Islet precursor cell (in vitro differentiated cells): ENCODE measurements around the gene PPFIBP1.

Experiments
- DNase-seq: peaks from one replicate; pipeline ENCODE4 v3.0.0-alpha.2; 2018

The PPFIBP1 gene

GRCh38 chr12:27523642-27524493 is at the start of gene PPFIBP1:
Gene PPFIBP1 (plus strand): TSS chr12:27524206. CDS start chr12:27633397, 109,191 bp downstream.
- DNase-seq, result peak; percentile 100

GRCh38 chr12:27474344-27474743 is 49.7 kb upstream of the PPFIBP1 start:
- DNase-seq, result peak; percentile 87

DNA sequence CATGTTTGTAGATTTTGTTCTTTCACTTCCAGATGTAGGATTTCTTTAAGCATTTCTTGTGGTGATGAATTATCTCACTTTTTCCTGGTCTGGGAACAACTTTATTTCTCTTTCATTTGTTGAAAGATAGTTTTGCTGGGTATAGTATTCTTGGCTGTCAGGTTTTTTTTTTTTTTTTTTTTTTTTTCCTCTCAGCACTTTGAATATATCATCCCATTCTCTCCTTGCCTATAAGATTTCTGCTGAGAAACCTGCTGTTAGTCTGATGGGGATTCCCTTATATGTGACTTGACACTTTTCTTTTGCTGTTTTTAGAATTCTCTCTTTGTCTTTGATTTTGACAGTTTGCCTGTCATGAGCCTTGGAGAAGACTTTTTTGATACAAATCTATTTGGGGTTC is 47.0 kb upstream of the PPFIBP1 start:
- no peak for DNase-seq

GRCh38 chr12:27478949-27479348 is 45.1 kb upstream of the PPFIBP1 start:
- DNase-seq, result no peak

GRCh38 chr12:27480016-27480415 is 44.0 kb upstream of the PPFIBP1 start:
- no peak for DNase-seq

- DNase-seq, result no peak
Measured at GRCh38 chr12:27486961-27487360, 37.0 kb upstream of the PPFIBP1 start.

- no peak for DNase-seq
Measured at GRCh38 chr12:27488479-27488878, 35.5 kb upstream of the PPFIBP1 start.

DNA sequence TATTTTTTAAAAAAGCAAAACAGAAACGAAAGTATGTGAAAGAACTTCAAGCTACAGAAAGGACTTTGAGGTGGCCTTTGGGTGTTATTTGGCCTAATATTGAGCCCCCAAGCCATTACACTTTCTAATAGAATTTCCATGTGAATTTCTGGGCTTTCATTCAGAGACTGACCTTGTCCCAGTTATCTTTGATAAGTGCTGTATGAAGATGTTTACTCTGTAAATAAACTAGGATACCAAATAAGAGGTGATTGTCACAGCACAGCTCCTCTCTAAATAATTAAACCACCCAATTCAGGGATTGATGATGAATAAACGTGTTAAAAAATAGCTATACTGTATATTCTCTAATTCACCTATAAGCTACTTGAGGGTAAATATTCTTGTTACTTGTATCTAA is 32.8 kb upstream of the PPFIBP1 start:
- DNase-seq, result no peak

- peak; percentile 88 for DNase-seq
Measured at GRCh38 chr12:27493260-27493940, 30.6 kb upstream of the PPFIBP1 start.

DNA sequence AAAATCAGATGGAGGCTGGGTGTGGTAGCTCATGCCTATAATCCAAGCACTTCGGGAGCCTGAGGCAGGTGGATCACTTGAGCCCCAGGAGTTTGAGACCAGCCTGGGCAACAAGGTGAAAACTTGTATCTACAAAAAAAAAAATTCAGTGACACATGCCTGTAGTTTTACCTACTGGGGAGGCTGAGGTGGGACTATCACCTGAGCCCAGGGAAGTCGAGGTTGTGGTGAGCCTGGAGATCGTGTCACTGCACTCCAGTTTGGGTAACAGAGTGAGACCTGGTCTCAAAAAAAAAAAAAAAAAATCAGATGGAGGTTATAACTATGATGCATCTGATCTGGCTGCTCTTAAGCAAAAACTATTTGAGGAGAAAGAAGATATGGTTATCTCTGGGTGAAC is 26.6 kb upstream of the PPFIBP1 start:
- DNase-seq, result no peak

- DNase-seq, result no peak
Measured at GRCh38 chr12:27498149-27498548, 25.9 kb upstream of the PPFIBP1 start.

DNA sequence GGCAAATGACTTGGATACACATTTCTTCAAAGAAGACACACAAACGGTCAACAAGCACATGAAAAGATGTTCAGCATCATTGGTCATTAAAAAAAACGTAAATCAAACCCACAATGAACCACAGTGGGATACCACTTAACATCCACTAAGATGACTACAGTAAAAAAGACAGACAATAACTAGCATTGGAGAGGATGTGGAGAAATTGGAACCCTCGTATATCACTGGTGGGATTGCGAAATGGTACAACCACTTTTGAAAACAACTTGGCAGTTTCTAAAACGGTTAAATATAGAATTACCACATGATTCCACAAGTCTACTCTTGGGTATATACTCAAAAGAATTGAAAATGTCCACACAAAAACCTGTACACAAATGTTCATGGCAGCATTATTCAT is 25.2 kb upstream of the PPFIBP1 start:
- no peak for DNase-seq

DNA sequence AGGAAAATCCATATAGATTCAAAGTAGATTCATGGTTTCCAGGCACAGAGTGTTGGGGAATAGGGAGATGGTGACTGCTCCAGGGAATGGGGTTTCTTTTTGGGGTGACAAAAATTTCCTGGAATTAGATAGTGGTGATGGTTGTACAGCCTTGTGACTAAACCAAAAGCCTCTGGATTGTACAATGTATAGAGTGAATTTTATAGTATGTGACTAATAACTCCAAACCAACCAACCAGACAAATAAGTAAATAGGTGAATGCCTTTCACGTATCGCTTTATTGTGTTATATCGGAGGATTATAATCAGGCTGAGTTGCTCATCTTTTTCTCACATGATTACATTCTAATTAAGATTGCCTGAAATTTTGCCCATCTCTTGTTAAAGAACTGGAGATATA is 24.6 kb upstream of the PPFIBP1 start:
- DNase-seq, result no peak

- DNase-seq, result no peak
Measured at GRCh38 chr12:27500546-27500945, 23.5 kb upstream of the PPFIBP1 start.

GRCh38 chr12:27502021-27502435 is 22.0 kb upstream of the PPFIBP1 start:
- no peak for DNase-seq

- no peak for DNase-seq
Measured at GRCh38 chr12:27504507-27504906, 19.5 kb upstream of the PPFIBP1 start.

DNA sequence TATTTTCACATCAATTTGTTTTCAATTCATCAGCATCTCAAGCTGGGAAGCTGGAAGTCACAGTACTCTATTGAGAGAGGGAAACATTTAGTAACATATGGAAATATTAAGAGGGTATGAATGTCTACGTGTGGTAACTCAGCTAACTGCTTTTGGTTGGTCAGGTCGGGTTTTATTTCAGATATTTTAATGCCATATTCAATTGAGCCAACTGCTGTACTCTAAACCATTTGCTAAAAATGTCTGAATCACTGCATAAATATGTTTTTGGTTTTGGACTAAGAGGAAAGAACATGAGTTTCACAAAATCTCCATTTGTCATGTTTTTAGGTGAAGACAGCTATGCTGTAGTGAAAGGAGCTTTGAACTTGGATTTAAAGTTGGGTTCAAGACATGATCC is 18.9 kb upstream of the PPFIBP1 start:
- DNase-seq, result no peak

DNA sequence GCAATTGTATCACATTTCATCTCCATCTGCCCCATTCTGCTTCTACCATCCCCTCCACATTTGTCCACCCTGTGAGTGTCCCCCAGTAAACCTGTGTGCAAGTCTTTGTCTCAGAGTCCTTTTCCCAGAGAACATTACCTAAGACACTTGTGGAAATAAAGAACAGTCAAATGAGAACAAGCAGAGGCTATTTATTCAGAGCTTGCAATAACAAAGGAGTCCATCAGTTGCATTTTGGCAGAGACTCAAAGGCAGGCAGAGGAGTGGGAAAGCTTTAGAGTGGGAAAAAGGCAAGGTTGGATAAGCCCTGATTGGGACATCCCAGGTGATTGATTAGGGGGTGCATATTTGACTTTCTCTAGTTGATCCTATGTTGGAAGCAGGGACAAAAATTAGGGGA is 18.2 kb upstream of the PPFIBP1 start:
- DNase-seq, result no peak

- no peak for DNase-seq
Measured at GRCh38 chr12:27506645-27507189, 17.3 kb upstream of the PPFIBP1 start.

GRCh38 chr12:27508736-27509431 is 15.1 kb upstream of the PPFIBP1 start:
- no peak for DNase-seq

DNA sequence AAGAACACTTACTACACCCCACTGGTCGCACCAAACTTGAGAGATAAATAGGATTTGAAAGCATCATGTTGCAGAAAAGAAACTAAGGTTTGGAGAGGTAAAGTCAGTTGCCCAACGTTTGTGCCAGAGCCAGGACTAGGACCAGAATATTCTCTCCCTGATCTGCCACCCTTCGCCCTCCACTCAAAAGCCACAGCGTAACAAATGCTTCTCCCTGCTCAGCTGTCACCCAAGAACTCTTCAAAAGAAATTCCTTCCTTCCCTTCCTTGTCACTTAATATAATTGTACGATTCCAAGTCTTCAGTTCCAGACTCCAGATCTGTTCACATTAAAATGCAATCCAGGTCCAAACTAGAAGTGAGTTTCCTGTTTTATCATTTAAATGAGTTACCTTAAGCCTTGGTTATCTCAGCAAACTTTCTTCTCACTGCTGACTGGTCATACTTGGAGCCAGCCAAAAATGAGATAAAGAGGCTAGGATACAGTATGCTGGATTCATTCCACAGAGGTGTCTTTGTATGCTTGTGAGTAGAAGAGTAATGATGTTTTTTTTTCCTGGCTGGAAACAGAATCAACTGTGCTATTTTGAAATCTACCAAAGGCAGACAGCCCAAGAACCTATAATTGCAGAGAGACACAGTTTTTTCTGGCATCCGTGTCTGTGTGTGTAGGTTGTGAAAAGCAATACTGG is 12.8 kb upstream of the PPFIBP1 start:
- no peak for DNase-seq

DNA sequence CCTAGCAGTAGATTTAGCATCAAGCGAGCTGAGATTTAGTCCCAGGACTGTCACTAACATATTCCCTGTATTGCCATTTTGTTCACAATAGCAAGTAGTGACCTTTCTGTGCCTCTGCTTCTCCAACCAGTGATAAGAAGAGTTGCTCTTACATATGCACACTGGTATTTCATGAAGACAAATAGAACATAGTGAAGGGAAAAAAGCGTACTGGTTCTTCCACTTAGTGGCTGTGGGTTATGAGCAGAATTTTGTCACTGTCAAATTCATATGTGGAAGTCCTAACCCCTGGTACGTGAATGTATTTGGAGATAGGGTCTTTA is 12.3 kb upstream of the PPFIBP1 start:
- DNase-seq, result no peak
